Neural crest cell (in vitro differentiated cells): ENCODE results near the gene CELF4. TPM values are rescaled to one million over a fixed set of nuclear protein-coding genes. Genes with fewer than 3 reads are reported as not detected.

Experiments used
- DNase-seq: peaks from one replicate; pipeline ENCODE4 v3.0.0; 2021; ENCODE audit warnings: low read depth, mixed read lengths, low spot score
- H3K27ac Mint-ChIP-seq: one replicate; pipeline ENCODE4 v1.8.0; 2021; ENCODE audit warnings: mild to moderate bottlenecking, mixed read lengths; ENCODE audit not compliant: unreplicated experiment
- H3K27me3 Mint-ChIP-seq: 2 replicates; pipeline ENCODE4 v1.8.0; 2021; ENCODE audit warnings: low read depth, mild to moderate bottlenecking, mixed read lengths
- H3K36me3 Mint-ChIP-seq: 2 replicates; pipeline ENCODE4 v1.8.0; 2021; ENCODE audit warnings: low read depth, mild to moderate bottlenecking, mixed read lengths
- H3K4me1 Mint-ChIP-seq: 2 replicates; pipeline ENCODE4 v1.8.0; 2021; ENCODE audit warnings: mixed read lengths
- H3K4me3 Mint-ChIP-seq: one replicate; pipeline ENCODE4 v1.8.0; 2021; ENCODE audit warnings: mild to moderate bottlenecking, mixed read lengths
- H3K9me3 Mint-ChIP-seq: 2 replicates; pipeline ENCODE4 v1.8.0; 2021; ENCODE audit warnings: mixed read lengths
- CTCF ChIP-seq: fragments of 200-600 bp; sonication (generic); conservative IDR thresholded peaks from 2 replicates; pipeline ENCODE4 v1.5.0; 2021; ENCODE audit warnings: antibody characterized with exemption, mild to moderate bottlenecking
- total RNA-seq: library from RNA; stranded (reverse); gene quantifications from 2 replicates; pipeline ENCODE4 v1.2.1, GENCODE V29; 2021

The CELF4 gene
- total RNA-seq, 1 donor from 2014 or later: 1.9 TPM

- peaks cover 24% of the 10 kb centered on the region for H3K4me1 Mint-ChIP-seq
- TF ChIP-seq CTCF: no peak
- no peak for DNase-seq
- no peak overlapping the region for H3K4me3 Mint-ChIP-seq
- H3K27me3 Mint-ChIP-seq: peaks cover 12% of the 10 kb centered on the region
- H3K27ac Mint-ChIP-seq: no peak overlapping the region
- no peaks in the 10 kb centered on the region for H3K36me3 Mint-ChIP-seq
- no peaks in the 10 kb centered on the region for H3K9me3 Mint-ChIP-seq
These were observed 168.5 kb downstream of the CELF4 start for GRCh38 chr18:37396971-37397720.

GRCh38 chr18:37395631-37396030 lies 170.0 kb downstream of the CELF4 start:
- Mint-ChIP-seq H3K4me1 (peaks cover 24% of the 10 kb centered on the region), H3K27ac (no peak overlapping the region), H3K27me3 (peaks cover 13% of the 10 kb centered on the region), H3K36me3 (no peaks in the 10 kb centered on the region), H3K4me3 (no peak overlapping the region), H3K9me3 (no peaks in the 10 kb centered on the region)
- no peak for TF ChIP-seq CTCF
- no peak for DNase-seq

- TF ChIP-seq CTCF: no peak
- peaks cover 13% of the 10 kb centered on the region for H3K27me3 Mint-ChIP-seq
- H3K36me3 Mint-ChIP-seq: no peaks in the 10 kb centered on the region
- no peak for DNase-seq
- H3K9me3 Mint-ChIP-seq: no peaks in the 10 kb centered on the region
- peak overlapping the region; percentile 42 for H3K4me3 Mint-ChIP-seq
- peaks cover 24% of the 10 kb centered on the region for H3K4me1 Mint-ChIP-seq
- no peak overlapping the region for H3K27ac Mint-ChIP-seq
These were observed 170.5 kb downstream of the CELF4 start for GRCh38 chr18:37395138-37395537.

GRCh38 chr18:37394610-37394965 lies 171.0 kb downstream of the CELF4 start:
- no peak for DNase-seq
- Mint-ChIP-seq H3K27me3 (peaks cover 13% of the 10 kb centered on the region), H3K4me1 (peaks cover 24% of the 10 kb centered on the region), H3K9me3 (no peaks in the 10 kb centered on the region), H3K36me3 (no peaks in the 10 kb centered on the region), H3K4me3 (peak overlapping the region; percentile 38), H3K27ac (peak overlapping the region; percentile 35)
- no peak for TF ChIP-seq CTCF

GRCh38 chr18:37393945-37394609 lies 171.5 kb downstream of the CELF4 start:
- peaks cover 24% of the 10 kb centered on the region for H3K4me1 Mint-ChIP-seq
- H3K36me3 Mint-ChIP-seq: no peaks in the 10 kb centered on the region
- peak overlapping the region; percentile 35 for H3K27ac Mint-ChIP-seq
- DNase-seq: peak; percentile 82
- H3K27me3 Mint-ChIP-seq: peaks cover 13% of the 10 kb centered on the region
- H3K9me3 Mint-ChIP-seq: no peaks in the 10 kb centered on the region
- no peak for TF ChIP-seq CTCF
- H3K4me3 Mint-ChIP-seq: peak overlapping the region; percentile 76
